ENCODE data around the gene NFE2L2. TPM values are rescaled to one million over a fixed set of nuclear protein-coding genes. Genes with fewer than 3 reads are reported as not detected.
A peak's percentile ranks its signal among the peaks of the same experiment; 100 is the strongest.
"Not testable (repeated sequence)": the region's sequence is repeated elsewhere in the genome, so short reads cannot be mapped to it uniquely, and the experiment has no call there.

The NFE2L2 gene
- 22.0 and 38.1 TPM in 2 replicates for total RNA-seq

GRCh38 chr2:177264693-177265587 is at the start of gene NFE2L2:
TSS of gene NFE2L2 (minus strand) at chr2:177264727. CDS start at chr2:177264576, 151 bp downstream.
- peak; percentile 92 for DNase-seq (ENCODE audit: low read depth in 2 of 2)

- DNase-seq (ENCODE audit: low read depth in 2 of 2): no peak
These were observed 49.7 kb upstream of the NFE2L2 start for GRCh38 chr2:177314194-177314593.

- DNase-seq (ENCODE audit: low read depth in 2 of 2): no peak
These were observed 48.7 kb upstream of the NFE2L2 start for GRCh38 chr2:177313162-177313781.

- no peak for DNase-seq (ENCODE audit: low read depth in 2 of 2)
These were observed 48.0 kb upstream of the NFE2L2 start for GRCh38 chr2:177312562-177312961.

- DNase-seq (ENCODE audit: low read depth in 2 of 2): not testable (repeated sequence)
These were observed 45.3 kb upstream of the NFE2L2 start for GRCh38 chr2:177309672-177310309.

GRCh38 chr2:177306550-177306949 is 42.0 kb upstream of the NFE2L2 start:
- DNase-seq (ENCODE audit: low read depth in 2 of 2): no peak

- DNase-seq (ENCODE audit: low read depth in 2 of 2): no peak
These were observed 39.4 kb upstream of the NFE2L2 start for GRCh38 chr2:177303939-177304338.

- no peak for DNase-seq (ENCODE audit: low read depth in 2 of 2)
These were observed 38.0 kb upstream of the NFE2L2 start for GRCh38 chr2:177302552-177302951.

GRCh38 chr2:177298191-177298590 is 33.7 kb upstream of the NFE2L2 start:
- no peak for DNase-seq (ENCODE audit: low read depth in 2 of 2)

GRCh38 chr2:177296040-177296439 is 31.5 kb upstream of the NFE2L2 start:
- peak; percentile 32 to 57 for DNase-seq (ENCODE audit: low read depth in 2 of 2)

GRCh38 chr2:177295484-177295883 is 31.0 kb upstream of the NFE2L2 start:
- no peak for DNase-seq (ENCODE audit: low read depth in 2 of 2)

- no peak for DNase-seq (ENCODE audit: low read depth in 2 of 2)
These were observed 27.2 kb upstream of the NFE2L2 start for GRCh38 chr2:177291701-177292100.

GRCh38 chr2:177289824-177290628 is 25.5 kb upstream of the NFE2L2 start:
- no peak for DNase-seq (ENCODE audit: low read depth in 2 of 2)

GRCh38 chr2:177287814-177288213 is 23.3 kb upstream of the NFE2L2 start:
- no peak for DNase-seq (ENCODE audit: low read depth in 2 of 2)

- DNase-seq (ENCODE audit: low read depth in 2 of 2): no peak
These were observed 21.6 kb upstream of the NFE2L2 start for GRCh38 chr2:177285892-177286715.

- no peak for DNase-seq (ENCODE audit: low read depth in 2 of 2)
These were observed 20.0 kb upstream of the NFE2L2 start for GRCh38 chr2:177284531-177284930.

- DNase-seq (ENCODE audit: low read depth in 2 of 2): no peak
These were observed 19.4 kb upstream of the NFE2L2 start for GRCh38 chr2:177283906-177284305.

- no peak for DNase-seq (ENCODE audit: low read depth in 2 of 2)
These were observed 18.5 kb upstream of the NFE2L2 start for GRCh38 chr2:177282787-177283572.

- no peak for DNase-seq (ENCODE audit: low read depth in 2 of 2)
These were observed 17.7 kb upstream of the NFE2L2 start for GRCh38 chr2:177282181-177282641.
